IMR-90 (cell line): ENCODE data around the gene RMND5A. TPM values are rescaled to one million over a fixed set of nuclear protein-coding genes. Genes with fewer than 3 reads are reported as not detected.

Source experiments
- ATAC-seq: fragments of 200-7000 bp; cut with Tn5 transposase; 2 replicates; pipeline ENCODE4 v1.9.1; 2020; ENCODE audit warnings: low read depth, mild to moderate bottlenecking, moderate library complexity
- BruUV-seq: library from RNA; stranded (reverse); fragments of 400-500 nt; replicated peaks from 2 replicates; lab custom pipeline; 2021; lab: Mats Ljungman, UMichigan
- CTCF ChIA-PET: fragments of 300-600 bp; formaldehyde crosslinking; extraction: SDS; loops from one replicate; lab custom pipeline; 2021; ENCODE audit warnings: antibody characterized with exemption; lab: Yijun Ruan, JAX
- POLR2A ChIA-PET: fragments of 300-600 bp; sonication (Branson Sonifier 250); formaldehyde crosslinking; loops from one replicate; lab custom pipeline; 2022; ENCODE audit warnings: antibody characterized with exemption; ENCODE audit not compliant: unreplicated experiment; lab: Charles Lee
- DNase-seq: peaks from one replicate; pipeline ENCODE4 v3.0.0; 2013
- H2AFZ ChIP-seq: replicated peaks from 2 replicates; pipeline ENCODE3; 2013; ENCODE audit warnings: low read length, mild to moderate bottlenecking; ENCODE audit not compliant: poor library complexity
- H2AK5ac ChIP-seq: 2 replicates; pipeline ENCODE4 v1.6.1; 2013; ENCODE audit warnings: low read depth, low read length, inconsistent platforms
- H2AK9ac ChIP-seq: replicated peaks from 2 replicates; pipeline ENCODE3; 2013; ENCODE audit warnings: mild to moderate bottlenecking, low read depth, low read length, moderate library complexity; ENCODE audit not compliant: poor library complexity
- H2BK120ac ChIP-seq: 2 replicates; pipeline ENCODE4 v1.6.1; 2013; ENCODE audit warnings: low read depth, low read length, inconsistent platforms
- H2BK15ac ChIP-seq: 3 replicates; pipeline ENCODE4 v1.6.1; 2013; ENCODE audit warnings: low read depth, low read length, inconsistent platforms
- H2BK20ac ChIP-seq: 2 replicates; pipeline ENCODE4 v1.6.1; 2013; ENCODE audit warnings: low read depth, mild to moderate bottlenecking, inconsistent platforms, low read length, moderate library complexity
- H2BK5ac ChIP-seq: 2 replicates; pipeline ENCODE4 v1.6.1; 2013; ENCODE audit warnings: mild to moderate bottlenecking, low read depth, low read length, inconsistent platforms; ENCODE audit not compliant: poor library complexity, severe bottlenecking
- H3K14ac ChIP-seq: replicated peaks from 2 replicates; pipeline ENCODE4 v1.6.1; 2013; ENCODE audit warnings: low read depth, low read length, inconsistent platforms
- H3K18ac ChIP-seq: 2 replicates; pipeline ENCODE4 v1.6.1; 2013; ENCODE audit warnings: low read depth, low read length, control low read depth
- H3K23ac ChIP-seq: 2 replicates; pipeline ENCODE4 v1.6.1; 2013; ENCODE audit warnings: low read depth, low read length, inconsistent platforms
- H3K27ac ChIP-seq: 2 replicates; pipeline ENCODE4 v1.5.1; 2013; ENCODE audit warnings: mild to moderate bottlenecking, control low read depth, low read length; ENCODE audit not compliant: insufficient read depth
- H3K27me3 ChIP-seq: 2 replicates; pipeline ENCODE4 v1.6.1; 2013; ENCODE audit warnings: low read length; ENCODE audit not compliant: control insufficient read depth, insufficient read depth
- H3K36me3 ChIP-seq: 2 replicates; pipeline ENCODE4 v1.6.1; 2013; ENCODE audit warnings: low read length, mixed read lengths; ENCODE audit not compliant: control insufficient read depth, insufficient read depth
- H3K4ac ChIP-seq: 2 replicates; pipeline ENCODE4 v1.6.1; 2013; ENCODE audit warnings: low read depth, low read length, inconsistent platforms
- H3K4me1 ChIP-seq: 2 replicates; pipeline ENCODE4 v1.6.1; 2013; ENCODE audit warnings: low read length, mixed read lengths; ENCODE audit not compliant: control insufficient read depth, insufficient read depth
- H3K4me2 ChIP-seq: 2 replicates; pipeline ENCODE4 v1.6.1; 2013; ENCODE audit warnings: low read depth, mild to moderate bottlenecking, control low read depth, low read length, moderate library complexity
- H3K4me3 ChIP-seq: 2 replicates; pipeline ENCODE4 v1.5.1; 2013; ENCODE audit warnings: low read depth, mild to moderate bottlenecking, control low read depth, low read length, moderate library complexity; ENCODE audit not compliant: insufficient read depth
- H3K56ac ChIP-seq: 2 replicates; pipeline ENCODE4 v1.6.1; 2013; ENCODE audit warnings: low read length, inconsistent platforms; ENCODE audit not compliant: insufficient read depth; ENCODE audit errors: extremely low read depth
- H3K79me1 ChIP-seq, 2 experiments: 2 replicates each; pipeline ENCODE4 v1.6.1; 2013; ENCODE audit warnings: low read length in 2 of 2, inconsistent platforms in 1 of 2, low read depth in 1 of 2
- H3K9ac ChIP-seq: 2 replicates; pipeline ENCODE4 v1.6.1; 2013; ENCODE audit warnings: low read depth, low read length, control low read depth
- H3K9me1 ChIP-seq: 2 replicates; pipeline ENCODE4 v1.6.1; 2013; ENCODE audit warnings: low read length, inconsistent platforms; ENCODE audit not compliant: insufficient read depth
- H3K9me3 ChIP-seq: 2 replicates; pipeline ENCODE4 v1.6.1; 2013; ENCODE audit warnings: low read length; ENCODE audit not compliant: control insufficient read depth, insufficient read depth
- H4K20me1 ChIP-seq: 2 replicates; pipeline ENCODE4 v1.6.1; 2013; ENCODE audit warnings: low read length, inconsistent platforms; ENCODE audit not compliant: insufficient read depth
- H4K5ac ChIP-seq: 2 replicates; pipeline ENCODE4 v1.6.1; 2013; ENCODE audit warnings: mild to moderate bottlenecking, low read depth, low read length, control low read depth
- H4K8ac ChIP-seq, 2 experiments: 2 replicates each; pipeline ENCODE4 v1.6.1; 2013; ENCODE audit warnings: low read depth in 2 of 2, low read length in 2 of 2, control low read depth in 1 of 2, inconsistent platforms in 1 of 2
- H4K91ac ChIP-seq: 2 replicates; pipeline ENCODE4 v1.6.1; 2013; ENCODE audit warnings: low read depth, low read length, inconsistent platforms; ENCODE audit not compliant: insufficient read depth
- BHLHE40 ChIP-seq: fragments of 150-350 bp; IDR thresholded peaks from 2 replicates; pipeline ENCODE4 v1.6.1; 2016; ENCODE audit warnings: mild to moderate bottlenecking, low read depth, low read length
- CEBPB ChIP-seq: IDR thresholded peaks from 2 replicates; pipeline ENCODE4 v1.6.1; 2012; ENCODE audit warnings: low read depth, low read length, improper control_type of control experiment
- CHD1 ChIP-seq: IDR thresholded peaks from 2 replicates; pipeline ENCODE4 v1.6.1; 2012; ENCODE audit warnings: low read depth, low read length, improper control_type of control experiment
- FOS ChIP-seq: fragments of 150-350 bp; IDR thresholded peaks from 2 replicates; pipeline ENCODE4 v1.6.1; 2016; ENCODE audit warnings: low read depth, low read length
- MAFK ChIP-seq: IDR thresholded peaks from 2 replicates; pipeline ENCODE4 v1.6.1; 2012; ENCODE audit warnings: low read depth, low read length, improper control_type of control experiment
- MAZ ChIP-seq: IDR thresholded peaks from 2 replicates; pipeline ENCODE4 v1.6.1; 2012; ENCODE audit warnings: low read depth, mild to moderate bottlenecking, low read length, improper control_type of control experiment, moderate library complexity, borderline replicate concordance
- MXI1 ChIP-seq: IDR thresholded peaks from 2 replicates; pipeline ENCODE4 v1.6.1; 2012; ENCODE audit warnings: low read depth, mild to moderate bottlenecking, low read length, moderate library complexity, borderline replicate concordance
- NFE2L2 ChIP-seq: fragments of 150-350 bp; IDR thresholded peaks from 2 replicates; pipeline ENCODE4 v1.6.1; 2016; ENCODE audit warnings: low read depth, mild to moderate bottlenecking, low read length
- POLR2A ChIP-seq: IDR thresholded peaks from 2 replicates; pipeline ENCODE4 v1.6.1; 2012; ENCODE audit warnings: mild to moderate bottlenecking, low read depth, low read length
- RAD21 ChIP-seq: IDR thresholded peaks from 2 replicates; pipeline ENCODE4 v1.6.1; 2012; ENCODE audit warnings: low read length, improper control_type of control experiment
- RCOR1 ChIP-seq: IDR thresholded peaks from 2 replicates; pipeline ENCODE4 v1.6.1; 2012; ENCODE audit warnings: mild to moderate bottlenecking, low read length, improper control_type of control experiment; ENCODE audit not compliant: insufficient replicate concordance
- RFX5 ChIP-seq: IDR thresholded peaks from 2 replicates; pipeline ENCODE4 v1.8.0; 2012; ENCODE audit warnings: low read depth, mild to moderate bottlenecking, low read length, moderate library complexity
- SMC3 ChIP-seq: fragments of 150-350 bp; IDR thresholded peaks from 2 replicates; pipeline ENCODE4 v1.6.1; 2016; ENCODE audit warnings: low read depth, mild to moderate bottlenecking, antibody characterized with exemption, low read length, moderate library complexity
- WGBS, 2 experiments: methylation state at CpG; one replicate each; pipeline versions ENCODE4 v1.1.5 to v1.1.7; 2013; ENCODE audit warnings: missing lambda C conversion rate in 2 of 2; ENCODE audit not compliant: insufficient read length in 1 of 2; ENCODE audit errors: extremely low coverage in 2 of 2; 5-methylcytosine and 5-hydroxymethylcytosine counted together
- dilution Hi-C: fragments of 300-500 bp; cut with HindIII; formaldehyde crosslinking; loops from one replicate; pipeline ENCODE4 v1.14.3; 2018; ENCODE audit warnings: low sequenced_read_pairs; ENCODE audit not compliant: unreplicated experiment
- in situ Hi-C: fragments of 300-500 bp; cut with MboI; formaldehyde crosslinking; loops from 3 replicates; pipeline ENCODE4 v1.14.3; 2019; ENCODE audit warnings: low sequenced_read_pairs, inconsistent platforms, mixed read lengths
- intact Hi-C: fragments of 100-400 bp; cut with micrococcal nuclease; formaldehyde crosslinking; loops from 2 replicates; pipeline ENCODE4 v1.10.0; 2022
- polyA plus RNA-seq, 3 experiments: library from polyadenylated mRNA; depleted of rRNA; stranded (reverse); fragments of >200 nt; gene quantifications; 2 replicates each; pipeline ENCODE4 v1.2.3, GENCODE V29; 2012; ENCODE audit warnings: low replicate concordance in 1 of 3
- total RNA-seq: library from RNA; depleted of rRNA; stranded (reverse); fragments of >200 nt; gene quantifications from 2 replicates; pipeline ENCODE4 v1.2.3, GENCODE V29; 2012
- TF ChIP-seq, protein P1 (sequence below): fragments of 150-350 bp; IDR thresholded peaks from 2 replicates; pipeline ENCODE4 v1.6.1; 2016; ENCODE audit warnings: low read depth, mild to moderate bottlenecking, low read length, moderate library complexity, borderline replicate concordance
- TF ChIP-seq, protein P2 (sequence below): fragments of 150-350 bp; IDR thresholded peaks from 2 replicates; pipeline ENCODE4 v1.6.1; 2017; ENCODE audit warnings: mild to moderate bottlenecking, antibody characterized with exemption, low read length, low read depth
- TF ChIP-seq, protein P3 (sequence below): conservative IDR thresholded peaks from 2 replicates; pipeline ENCODE4 v1.5.1; 2012; ENCODE audit warnings: mild to moderate bottlenecking, low read depth, low read length, improper control_type of control experiment

RMND5A gene
- total and polyA plus RNA-seq, 2 of the 4 experiments (the other 2 are of a cell fraction): 5.1 to 16.0 TPM

DNA sequence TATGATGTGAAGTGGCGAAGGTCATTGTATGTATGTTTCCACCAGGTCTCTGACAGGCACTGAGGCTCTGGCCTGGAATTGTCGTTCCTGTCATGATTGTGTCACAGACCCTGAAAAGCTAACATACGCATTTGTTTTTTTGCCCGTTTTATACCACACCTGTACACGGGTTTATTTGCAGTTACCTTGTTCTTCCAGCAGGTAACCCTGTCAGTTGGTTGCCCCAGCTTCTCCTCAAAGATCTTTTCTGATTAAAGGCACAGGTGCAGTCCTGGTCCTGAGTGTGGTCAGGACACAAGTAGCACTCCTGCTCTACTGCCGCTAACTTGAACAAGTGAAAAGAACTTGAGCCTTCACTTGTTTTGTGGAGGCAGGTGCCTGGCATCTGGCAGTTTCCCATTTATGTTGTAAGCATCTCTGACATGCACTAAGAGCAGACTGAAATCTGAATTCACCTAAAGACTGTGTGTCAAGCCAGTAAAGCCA, 50.8 kb downstream of the RMND5A start:
- WGBS, 2 experiments: 100% methylated on average over 2 of the region's 6 CpGs; no CpG with 5 or more reads in 1 of the 2 experiments
- Histone ChIP-seq H2BK120ac (no peak overlapping the region), H4K8ac (no peak overlapping the region), H3K9me1 (no peaks in the 10 kb centered on the region), H3K79me1 (no peaks in the 10 kb centered on the region), H3K27me3 (no peaks in the 10 kb centered on the region), H3K4me2 (no peak overlapping the region), H3K23ac (no peak overlapping the region), H3K4me3 (no peak overlapping the region), H3K18ac (no peak overlapping the region), H3K9ac (no peak overlapping the region), H4K20me1 (no peaks in the 10 kb centered on the region), H2AFZ (no peak overlapping the region), H2BK20ac (no peak overlapping the region), H3K14ac (no peak overlapping the region), H2AK5ac (no peak overlapping the region), H3K36me3 (peaks cover 24% of the 10 kb centered on the region), H2BK5ac (no peak overlapping the region), H4K5ac (no peak overlapping the region), H3K4me1 (no peaks in the 10 kb centered on the region), H3K56ac (no peak overlapping the region), H2BK15ac (no peak overlapping the region), H3K27ac (no peak overlapping the region), H2AK9ac (no peak overlapping the region), H4K91ac (no peak overlapping the region), H3K9me3 (no peaks in the 10 kb centered on the region), H3K4ac (no peak overlapping the region)
- no peak for DNase-seq
- ATAC-seq: no peak
- intact Hi-C loops: no loop called here
- TF ChIP-seq FOS: no peak
- TF ChIP-seq, protein P1, sequence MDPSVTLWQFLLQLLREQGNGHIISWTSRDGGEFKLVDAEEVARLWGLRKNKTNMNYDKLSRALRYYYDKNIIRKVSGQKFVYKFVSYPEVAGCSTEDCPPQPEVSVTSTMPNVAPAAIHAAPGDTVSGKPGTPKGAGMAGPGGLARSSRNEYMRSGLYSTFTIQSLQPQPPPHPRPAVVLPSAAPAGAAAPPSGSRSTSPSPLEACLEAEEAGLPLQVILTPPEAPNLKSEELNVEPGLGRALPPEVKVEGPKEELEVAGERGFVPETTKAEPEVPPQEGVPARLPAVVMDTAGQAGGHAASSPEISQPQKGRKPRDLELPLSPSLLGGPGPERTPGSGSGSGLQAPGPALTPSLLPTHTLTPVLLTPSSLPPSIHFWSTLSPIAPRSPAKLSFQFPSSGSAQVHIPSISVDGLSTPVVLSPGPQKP: no peak
- TF ChIP-seq POLR2A: no peak
- TF ChIP-seq RAD21: no peak
- no peak for TF ChIP-seq CHD1
- no peak for TF ChIP-seq CEBPB
- TF ChIP-seq MAZ: no peak
- no peak for TF ChIP-seq RFX5
- TF ChIP-seq BHLHE40: no peak
- TF ChIP-seq, protein P2, sequence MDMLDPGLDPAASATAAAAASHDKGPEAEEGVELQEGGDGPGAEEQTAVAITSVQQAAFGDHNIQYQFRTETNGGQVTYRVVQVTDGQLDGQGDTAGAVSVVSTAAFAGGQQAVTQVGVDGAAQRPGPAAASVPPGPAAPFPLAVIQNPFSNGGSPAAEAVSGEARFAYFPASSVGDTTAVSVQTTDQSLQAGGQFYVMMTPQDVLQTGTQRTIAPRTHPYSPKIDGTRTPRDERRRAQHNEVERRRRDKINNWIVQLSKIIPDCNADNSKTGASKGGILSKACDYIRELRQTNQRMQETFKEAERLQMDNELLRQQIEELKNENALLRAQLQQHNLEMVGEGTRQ: no peak
- TF ChIP-seq RCOR1: no peak
- TF ChIP-seq MXI1: no peak
- TF ChIP-seq, protein P3, sequence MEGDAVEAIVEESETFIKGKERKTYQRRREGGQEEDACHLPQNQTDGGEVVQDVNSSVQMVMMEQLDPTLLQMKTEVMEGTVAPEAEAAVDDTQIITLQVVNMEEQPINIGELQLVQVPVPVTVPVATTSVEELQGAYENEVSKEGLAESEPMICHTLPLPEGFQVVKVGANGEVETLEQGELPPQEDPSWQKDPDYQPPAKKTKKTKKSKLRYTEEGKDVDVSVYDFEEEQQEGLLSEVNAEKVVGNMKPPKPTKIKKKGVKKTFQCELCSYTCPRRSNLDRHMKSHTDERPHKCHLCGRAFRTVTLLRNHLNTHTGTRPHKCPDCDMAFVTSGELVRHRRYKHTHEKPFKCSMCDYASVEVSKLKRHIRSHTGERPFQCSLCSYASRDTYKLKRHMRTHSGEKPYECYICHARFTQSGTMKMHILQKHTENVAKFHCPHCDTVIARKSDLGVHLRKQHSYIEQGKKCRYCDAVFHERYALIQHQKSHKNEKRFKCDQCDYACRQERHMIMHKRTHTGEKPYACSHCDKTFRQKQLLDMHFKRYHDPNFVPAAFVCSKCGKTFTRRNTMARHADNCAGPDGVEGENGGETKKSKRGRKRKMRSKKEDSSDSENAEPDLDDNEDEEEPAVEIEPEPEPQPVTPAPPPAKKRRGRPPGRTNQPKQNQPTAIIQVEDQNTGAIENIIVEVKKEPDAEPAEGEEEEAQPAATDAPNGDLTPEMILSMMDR: no peak
- no peak for TF ChIP-seq MAFK
- no peak for TF ChIP-seq SMC3
- no peak for TF ChIP-seq NFE2L2
- ChIA-PET POLR2A (interaction anchor here (0.6 kb wide), 1 partner anchor 307 kb away, joined by 4 read pairs; no protein-coding TSS in a partner anchor), CTCF (no interaction called here)
- in situ Hi-C loops: no loop called here
- dilution Hi-C loops: no loop called here
- BruUV-seq: no TSS peak
